Measurements from ENCODE around the gene PCDH1. TPM values are rescaled to one million over a fixed set of nuclear protein-coding genes. Genes with fewer than 3 reads are reported as not detected.

Gene PCDH1
- total and polyA plus RNA-seq, 2 donors (not counting 3 experiments of a cell fraction or from before 2014, with no cell fraction given) = 113 to 136 TPM

GRCh38 chr5:141917760-141918159 lies 39.5 kb upstream of the PCDH1 start:
- Histone ChIP-seq H3K4me1 (ENCODE audit: control insufficient read depth, extremely low read depth, insufficient read depth, low read length) (peaks cover 3% of the 10 kb centered on the region), H3K4me2 (ENCODE audit: insufficient read depth, low read length) (no peak overlapping the region), H3K9ac (replicated peaks; ENCODE audit: extremely low read depth, insufficient read depth, low read length) (no peak overlapping the region), H3K9me1 (replicated peaks; ENCODE audit: control insufficient read depth, extremely low read depth, insufficient read depth, low read length) (no peaks in the 10 kb centered on the region), H2AFZ (ENCODE audit: low read depth, low read length) (no peak overlapping the region), H3K36me3 (ENCODE audit: control insufficient read depth in 2 of 2, extremely low read depth in 1 of 2, insufficient read depth in 2 of 2, low read length in 2 of 2) (no peaks in the 10 kb centered on the region), H3K9me3 (replicated peaks; ENCODE audit: control insufficient read depth, insufficient read depth, low read length) (no peaks in the 10 kb centered on the region), H4K20me1 (replicated peaks; ENCODE audit: control insufficient read depth, extremely low read depth, insufficient read depth, low read length) (no peaks in the 10 kb centered on the region), H3K27me3 (ENCODE audit: control insufficient read depth in 2 of 2, insufficient read depth in 2 of 2, low read length in 2 of 2) (peaks cover 9 to 13% of the 10 kb centered on the region in 2 experiments), H3K79me2 (ENCODE audit: control insufficient read depth, insufficient read depth, low read length) (no peaks in the 10 kb centered on the region), H3K4me3 (replicated peaks in 1 of 3; ENCODE audit: insufficient read depth in 1 of 3, low read depth in 1 of 3, low read length in 3 of 3) (no peak overlapping the region), H3K27ac (ENCODE audit: insufficient read depth, low read depth, low read length) (no peak overlapping the region)
- ChIA-PET POLR2A (no interaction called here), CTCF (interaction anchor here (0.7 to 5.1 kb wide), 4 partner anchors 27 to 225 kb away, joined by 4 to 26 read pairs (median 12); partner anchors contain the start of gene PCDH1)
- dilution Hi-C loops (cut with MboI; ENCODE audit: extremely low pct_ligation_motif_present, low sequenced_read_pairs) = no loop called here
- TF ChIP-seq EZH2 (IDR thresholded peaks at IDR 0.05; ENCODE audit: borderline replicate concordance, low read depth, low read length, severe bottlenecking) = no peak
- TF ChIP-seq CTCF (IDR thresholded peaks at IDR 0.05; ENCODE audit: extremely low read depth in 1 of 2, insufficient read depth in 1 of 2, low read depth in 1 of 2, low read length in 2 of 2) = no peak
- no peak for TF ChIP-seq MAX (IDR thresholded peaks at IDR 0.05; ENCODE audit: insufficient read depth, insufficient read length)
- TF ChIP-seq POLR2A (IDR thresholded peaks at IDR 0.05; ENCODE audit: low read depth, low read length) = no peak
- no peak for TF ChIP-seq JUN (IDR thresholded peaks at IDR 0.05; ENCODE audit: borderline replicate concordance, insufficient read depth, insufficient read length, low read depth)
- TF ChIP-seq MYC (IDR thresholded peaks at IDR 0.05; ENCODE audit: low read depth, low read length) = no peak
- no peak for TF ChIP-seq GATA2 (IDR thresholded peaks at IDR 0.05; ENCODE audit: insufficient read depth, insufficient read length, low read depth, low read length)
- no peak for TF ChIP-seq POLR2AphosphoS5 (IDR thresholded peaks at IDR 0.05; ENCODE audit: insufficient read depth, low read depth, low read length)
- TF ChIP-seq FOS (IDR thresholded peaks at IDR 0.05; ENCODE audit: borderline replicate concordance, insufficient read depth, low read length) = no peak
- no TSS peak for BruUV-seq (replicated peaks)
- intact Hi-C loops (cut with micrococcal nuclease) = no loop called here
- no peak for FAIRE-seq
- no peak for DNase-seq (ENCODE audit: low read depth, low spot score)
